ENCODE results near the gene HNRNPC. TPM values are rescaled to one million over a fixed set of nuclear protein-coding genes. Genes with fewer than 3 reads are reported as not detected.

HNRNPC gene
- total and polyA plus RNA-seq, 2 experiments from 2014 or later = 584 to 674 TPM

GRCh38 chr14:21240417-21240816 is 28.8 kb downstream of the HNRNPC start:
- H3K27me3 ChIP-seq (replicated peaks; ENCODE audit: insufficient read depth) = no peaks in the 10 kb centered on the region
- WGBS, 2 experiments (ENCODE audit: low coverage in 1 of 2, low lambda C conversion rate in 2 of 2, missing lambda C conversion rate in 2 of 2) = 93 to 97% methylated on average over 2 of the region's 2 CpGs
- H3K9ac ChIP-seq = no peak overlapping the region
- in situ Hi-C loops (cut with MboI) = no loop called here
- H2AFZ ChIP-seq = no peak overlapping the region
- H3K4me2 ChIP-seq (ENCODE audit: unreplicated experiment) = no peak overlapping the region
- H4K20me1 ChIP-seq (ENCODE audit: insufficient read depth) = peaks cover 35% of the 10 kb centered on the region
- peaks cover 79% of the 10 kb centered on the region for H3F3A ChIP-seq (ENCODE audit: insufficient read depth)
- peaks cover 15% of the 10 kb centered on the region for H3K4me1 ChIP-seq (ENCODE audit: insufficient read depth)
- no peak overlapping the region for H3K4me3 ChIP-seq
- peaks cover 100% of the 10 kb centered on the region for H3K79me2 ChIP-seq (ENCODE audit: insufficient read depth)
- DNase-seq = no peak
- H3K36me3 ChIP-seq (ENCODE audit: low read depth) = peaks cover 70% of the 10 kb centered on the region
- TF ChIP-seq EZH2phosphoT487 (IDR thresholded peaks at IDR 0.05; ENCODE audit: insufficient read depth, low read depth) = no peak
- TF ChIP-seq EZH2 (IDR thresholded peaks at IDR 0.05; ENCODE audit: insufficient read depth, poor library complexity, severe bottlenecking) = no peak
- H3K9me3 ChIP-seq (ENCODE audit: low read depth) = no peaks in the 10 kb centered on the region
- no peak overlapping the region for H3K27ac ChIP-seq
- H3K9me2 ChIP-seq (ENCODE audit: insufficient read depth) = no peaks in the 10 kb centered on the region

GRCh38 chr14:21238823-21239518 is 30.3 kb downstream of the HNRNPC start:
- WGBS, 2 experiments (ENCODE audit: low coverage in 1 of 2, low lambda C conversion rate in 2 of 2, missing lambda C conversion rate in 2 of 2) = 92 to 93% methylated on average over 11 of the region's 11 CpGs
- H4K20me1 ChIP-seq (ENCODE audit: insufficient read depth) = peaks cover 36% of the 10 kb centered on the region

GRCh38 chr14:21236948-21237797 is 32.1 kb downstream of the HNRNPC start:
- Histone ChIP-seq H4K20me1 (ENCODE audit: insufficient read depth) (peaks cover 45% of the 10 kb centered on the region), H3K36me3 (ENCODE audit: low read depth) (peaks cover 64% of the 10 kb centered on the region)
- in situ Hi-C loops (cut with MboI) = no loop called here

More at GRCh38 chr14:21238823-21239518, 30.3 kb downstream of the HNRNPC start:
- Histone ChIP-seq H3K9me2 (ENCODE audit: insufficient read depth) (no peaks in the 10 kb centered on the region), H3K27me3 (replicated peaks; ENCODE audit: insufficient read depth) (no peaks in the 10 kb centered on the region), H3K9me3 (ENCODE audit: low read depth) (no peaks in the 10 kb centered on the region), H3K36me3 (ENCODE audit: low read depth) (peaks cover 66% of the 10 kb centered on the region), H3K79me2 (ENCODE audit: insufficient read depth) (peaks cover 100% of the 10 kb centered on the region), H2AFZ (no peak overlapping the region), H3K4me1 (ENCODE audit: insufficient read depth) (peaks cover 28% of the 10 kb centered on the region), H3K27ac (no peak overlapping the region), H3F3A (ENCODE audit: insufficient read depth) (peaks cover 85% of the 10 kb centered on the region), H3K4me3 (no peak overlapping the region), H3K4me2 (ENCODE audit: unreplicated experiment) (no peak overlapping the region), H3K9ac (no peak overlapping the region)
- no peak for DNase-seq
- no peak for TF ChIP-seq EZH2phosphoT487 (IDR thresholded peaks at IDR 0.05; ENCODE audit: insufficient read depth, low read depth)
- no peak for TF ChIP-seq EZH2 (IDR thresholded peaks at IDR 0.05; ENCODE audit: insufficient read depth, poor library complexity, severe bottlenecking)
- in situ Hi-C loops (cut with MboI) = no loop called here

GRCh38 chr14:21234112-21234511 is 35.1 kb downstream of the HNRNPC start:
- peak overlapping the region; percentile 28; the same call in 1 of the 2 replicates for H3K27ac ChIP-seq
- no peak overlapping the region for H3K4me3 ChIP-seq
- peaks cover 38% of the 10 kb centered on the region for H4K20me1 ChIP-seq (ENCODE audit: insufficient read depth)
- H3K36me3 ChIP-seq (ENCODE audit: low read depth) = peaks cover 77% of the 10 kb centered on the region
- TF ChIP-seq EZH2 (IDR thresholded peaks at IDR 0.05; ENCODE audit: insufficient read depth, poor library complexity, severe bottlenecking) = no peak
- no peak for TF ChIP-seq EZH2phosphoT487 (IDR thresholded peaks at IDR 0.05; ENCODE audit: insufficient read depth, low read depth)
- DNase-seq = peak; percentile 51
- peaks cover 100% of the 10 kb centered on the region for H3K79me2 ChIP-seq (ENCODE audit: insufficient read depth)
- peaks cover 87% of the 10 kb centered on the region for H3F3A ChIP-seq (ENCODE audit: insufficient read depth)
- in situ Hi-C loops (cut with MboI) = no loop called here
- H3K9me2 ChIP-seq (ENCODE audit: insufficient read depth) = no peaks in the 10 kb centered on the region
- no peaks in the 10 kb centered on the region for H3K27me3 ChIP-seq (replicated peaks; ENCODE audit: insufficient read depth)
- no peak overlapping the region for H2AFZ ChIP-seq
- H3K9me3 ChIP-seq (ENCODE audit: low read depth) = no peaks in the 10 kb centered on the region
- H3K4me1 ChIP-seq (ENCODE audit: insufficient read depth) = peaks cover 17% of the 10 kb centered on the region
- WGBS, 2 experiments (ENCODE audit: low coverage in 1 of 2, low lambda C conversion rate in 2 of 2, missing lambda C conversion rate in 2 of 2) = 85 to 90% methylated on average over 5 of the region's 5 CpGs
- no peak overlapping the region for H3K4me2 ChIP-seq (ENCODE audit: unreplicated experiment)
- no peak overlapping the region for H3K9ac ChIP-seq

More at GRCh38 chr14:21236948-21237797, 32.1 kb downstream of the HNRNPC start:
- Histone ChIP-seq H3K9me3 (ENCODE audit: low read depth) (no peaks in the 10 kb centered on the region), H3K4me3 (no peak overlapping the region), H3K4me2 (ENCODE audit: unreplicated experiment) (no peak overlapping the region), H3F3A (ENCODE audit: insufficient read depth) (peaks cover 88% of the 10 kb centered on the region), H3K9ac (no peak overlapping the region), H3K4me1 (ENCODE audit: insufficient read depth) (peaks cover 26% of the 10 kb centered on the region), H3K9me2 (ENCODE audit: insufficient read depth) (no peaks in the 10 kb centered on the region), H3K79me2 (ENCODE audit: insufficient read depth) (peaks cover 100% of the 10 kb centered on the region), H2AFZ (no peak overlapping the region), H3K27ac (no peak overlapping the region), H3K27me3 (replicated peaks; ENCODE audit: insufficient read depth) (no peaks in the 10 kb centered on the region)
- TF ChIP-seq EZH2phosphoT487 (IDR thresholded peaks at IDR 0.05; ENCODE audit: insufficient read depth, low read depth) = no peak
- TF ChIP-seq EZH2 (IDR thresholded peaks at IDR 0.05; ENCODE audit: insufficient read depth, poor library complexity, severe bottlenecking) = no peak
- WGBS, 2 experiments (ENCODE audit: low coverage in 1 of 2, low lambda C conversion rate in 2 of 2, missing lambda C conversion rate in 2 of 2) = 79 to 82% methylated on average over 6 of the region's 6 CpGs
- no peak for DNase-seq
